ENCODE results near the gene FLAD1.

Gene FLAD1

GRCh38 chr1:154943649-154944400 is 39.3 kb upstream of the FLAD1 start:
- Histone ChIP-seq H3K4me3 (replicated peaks; ENCODE audit: low read depth, low read length) (peak overlapping the region; percentile 19), H3K27me3 (replicated peaks; ENCODE audit: control insufficient read depth, insufficient read depth, low read length) (no peaks in the 10 kb centered on the region), H3K36me3 (ENCODE audit: control insufficient read depth, insufficient read depth, low read length) (peaks cover 16% of the 10 kb centered on the region)
- TF ChIP-seq, protein P1, sequence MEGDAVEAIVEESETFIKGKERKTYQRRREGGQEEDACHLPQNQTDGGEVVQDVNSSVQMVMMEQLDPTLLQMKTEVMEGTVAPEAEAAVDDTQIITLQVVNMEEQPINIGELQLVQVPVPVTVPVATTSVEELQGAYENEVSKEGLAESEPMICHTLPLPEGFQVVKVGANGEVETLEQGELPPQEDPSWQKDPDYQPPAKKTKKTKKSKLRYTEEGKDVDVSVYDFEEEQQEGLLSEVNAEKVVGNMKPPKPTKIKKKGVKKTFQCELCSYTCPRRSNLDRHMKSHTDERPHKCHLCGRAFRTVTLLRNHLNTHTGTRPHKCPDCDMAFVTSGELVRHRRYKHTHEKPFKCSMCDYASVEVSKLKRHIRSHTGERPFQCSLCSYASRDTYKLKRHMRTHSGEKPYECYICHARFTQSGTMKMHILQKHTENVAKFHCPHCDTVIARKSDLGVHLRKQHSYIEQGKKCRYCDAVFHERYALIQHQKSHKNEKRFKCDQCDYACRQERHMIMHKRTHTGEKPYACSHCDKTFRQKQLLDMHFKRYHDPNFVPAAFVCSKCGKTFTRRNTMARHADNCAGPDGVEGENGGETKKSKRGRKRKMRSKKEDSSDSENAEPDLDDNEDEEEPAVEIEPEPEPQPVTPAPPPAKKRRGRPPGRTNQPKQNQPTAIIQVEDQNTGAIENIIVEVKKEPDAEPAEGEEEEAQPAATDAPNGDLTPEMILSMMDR (IDR thresholded peaks at IDR 0.05; ENCODE audit: insufficient read depth, low read length, poor library complexity, severe bottlenecking) = peak; percentile 86
- peak; percentile 48 for DNase-seq (ENCODE audit: extremely low read depth, insufficient read length)

- TF ChIP-seq, protein P1 (IDR thresholded peaks at IDR 0.05; ENCODE audit: insufficient read depth, low read length, poor library complexity, severe bottlenecking) = no peak
- DNase-seq (ENCODE audit: extremely low read depth, insufficient read length) = no peak
- peaks cover 16% of the 10 kb centered on the region for H3K36me3 ChIP-seq (ENCODE audit: control insufficient read depth, insufficient read depth, low read length)
- no peaks in the 10 kb centered on the region for H3K27me3 ChIP-seq (replicated peaks; ENCODE audit: control insufficient read depth, insufficient read depth, low read length)
- no peak overlapping the region for H3K4me3 ChIP-seq (replicated peaks; ENCODE audit: low read depth, low read length)
Measured at GRCh38 chr1:154944401-154945159, 38.6 kb upstream of the FLAD1 start.

- H3K4me3 ChIP-seq (replicated peaks; ENCODE audit: low read depth, low read length) = no peak overlapping the region
- peaks cover 16% of the 10 kb centered on the region for H3K36me3 ChIP-seq (ENCODE audit: control insufficient read depth, insufficient read depth, low read length)
- TF ChIP-seq, protein P1 (IDR thresholded peaks at IDR 0.05; ENCODE audit: insufficient read depth, low read length, poor library complexity, severe bottlenecking) = no peak
- no peaks in the 10 kb centered on the region for H3K27me3 ChIP-seq (replicated peaks; ENCODE audit: control insufficient read depth, insufficient read depth, low read length)
- DNase-seq (ENCODE audit: extremely low read depth, insufficient read length) = no peak
Measured at GRCh38 chr1:154945160-154945961, 37.8 kb upstream of the FLAD1 start.

GRCh38 chr1:154945962-154946850 is 36.9 kb upstream of the FLAD1 start:
- H3K27me3 ChIP-seq (replicated peaks; ENCODE audit: control insufficient read depth, insufficient read depth, low read length) = no peaks in the 10 kb centered on the region
- no peak overlapping the region for H3K4me3 ChIP-seq (replicated peaks; ENCODE audit: low read depth, low read length)
- no peak for DNase-seq (ENCODE audit: extremely low read depth, insufficient read length)
- TF ChIP-seq, protein P1 (IDR thresholded peaks at IDR 0.05; ENCODE audit: insufficient read depth, low read length, poor library complexity, severe bottlenecking) = no peak
- H3K36me3 ChIP-seq (ENCODE audit: control insufficient read depth, insufficient read depth, low read length) = peaks cover 22% of the 10 kb centered on the region

- Histone ChIP-seq H3K36me3 (ENCODE audit: control insufficient read depth, insufficient read depth, low read length) (peaks cover 22% of the 10 kb centered on the region), H3K27me3 (replicated peaks; ENCODE audit: control insufficient read depth, insufficient read depth, low read length) (no peaks in the 10 kb centered on the region), H3K4me3 (replicated peaks; ENCODE audit: low read depth, low read length) (no peak overlapping the region)
- DNase-seq (ENCODE audit: extremely low read depth, insufficient read length) = no peak
- TF ChIP-seq, protein P1 (IDR thresholded peaks at IDR 0.05; ENCODE audit: insufficient read depth, low read length, poor library complexity, severe bottlenecking) = no peak
Measured at GRCh38 chr1:154948079-154948478, 35.1 kb upstream of the FLAD1 start.

All from GM06990 (cell line).